Nephron (organoid): ENCODE measurements around the gene HSD17B3.

Experiments
- H3K27ac Mint-ChIP-seq, 3 experiments: 2 replicates each; pipeline ENCODE4 v1.8.0; 2020; ENCODE audit warnings: mixed read lengths in 3 of 3, mild to moderate bottlenecking in 2 of 3, moderate library complexity in 1 of 3
- H3K27me3 Mint-ChIP-seq: 2 replicates; pipeline ENCODE4 v1.8.0; 2021; ENCODE audit warnings: low read depth, mild to moderate bottlenecking, moderate library complexity, mixed read lengths
- H3K36me3 Mint-ChIP-seq: 2 replicates; pipeline ENCODE4 v1.8.0; 2020; ENCODE audit warnings: low read depth, mixed read lengths
- H3K4me1 Mint-ChIP-seq: 2 replicates; pipeline ENCODE4 v1.8.0; 2020; ENCODE audit warnings: mixed read lengths
- H3K4me3 Mint-ChIP-seq, 3 experiments: 2 replicates each; pipeline ENCODE4 v1.8.0; 2020; ENCODE audit warnings: mild to moderate bottlenecking in 3 of 3, mixed read lengths in 3 of 3, moderate library complexity in 2 of 3
- H3K9me3 Mint-ChIP-seq: 2 replicates; pipeline ENCODE4 v1.8.0; 2020; ENCODE audit warnings: mixed read lengths
- CTCF ChIP-seq, 3 experiments: fragments of 200-600 bp; sonication (generic); IDR thresholded peaks; one replicate each; pipeline ENCODE4 v1.5.0; 2021; ENCODE audit warnings: antibody characterized with exemption in 3 of 3; ENCODE audit not compliant: unreplicated experiment in 3 of 3

The HSD17B3 gene

DNA sequence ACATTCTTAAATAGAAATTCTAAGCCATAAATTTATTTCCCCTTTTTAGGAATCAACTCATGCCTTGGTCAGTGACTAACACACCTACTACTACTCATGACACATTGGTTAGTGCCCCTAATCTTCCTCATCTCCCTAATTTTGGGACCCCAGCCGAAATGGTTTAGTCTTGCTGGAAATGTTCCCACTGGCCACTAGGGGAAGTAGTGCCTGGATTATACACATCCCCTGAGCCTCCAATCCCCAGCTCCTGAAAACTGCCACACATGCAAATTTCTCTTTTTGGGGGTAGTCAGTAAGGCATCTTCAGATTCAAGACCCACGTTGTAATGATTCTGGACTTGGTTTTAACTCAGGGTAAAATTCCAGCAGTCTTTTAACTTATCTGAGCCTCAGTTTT lies 79.8 kb downstream of the HSD17B3 start:
- peaks cover 5% of the 10 kb centered on the region for H3K36me3 Mint-ChIP-seq
- peaks cover 16% of the 10 kb centered on the region for H3K27me3 Mint-ChIP-seq
- peak overlapping the region in 1 of 3 experiments; percentile 30 for H3K27ac Mint-ChIP-seq
- peak; percentile 31 to 51 (median 34) for TF ChIP-seq CTCF (IDR thresholded peaks at IDR 0.05; ENCODE audit: unreplicated experiment in 3 of 3)
- H3K4me1 Mint-ChIP-seq = peaks cover 12% of the 10 kb centered on the region
- no peak overlapping the region for H3K4me3 Mint-ChIP-seq
- peaks cover 18% of the 10 kb centered on the region for H3K9me3 Mint-ChIP-seq

GRCh38 chr9:96219900-96220257 lies 82.1 kb downstream of the HSD17B3 start:
- TF ChIP-seq CTCF (IDR thresholded peaks at IDR 0.05; ENCODE audit: unreplicated experiment in 3 of 3) = no peak
- Mint-ChIP-seq H3K4me1 (peaks cover 31% of the 10 kb centered on the region), H3K27me3 (peaks cover 22% of the 10 kb centered on the region), H3K27ac (no peak overlapping the region), H3K36me3 (peaks cover 5% of the 10 kb centered on the region), H3K4me3 (no peak overlapping the region), H3K9me3 (peaks cover 20% of the 10 kb centered on the region)

DNA sequence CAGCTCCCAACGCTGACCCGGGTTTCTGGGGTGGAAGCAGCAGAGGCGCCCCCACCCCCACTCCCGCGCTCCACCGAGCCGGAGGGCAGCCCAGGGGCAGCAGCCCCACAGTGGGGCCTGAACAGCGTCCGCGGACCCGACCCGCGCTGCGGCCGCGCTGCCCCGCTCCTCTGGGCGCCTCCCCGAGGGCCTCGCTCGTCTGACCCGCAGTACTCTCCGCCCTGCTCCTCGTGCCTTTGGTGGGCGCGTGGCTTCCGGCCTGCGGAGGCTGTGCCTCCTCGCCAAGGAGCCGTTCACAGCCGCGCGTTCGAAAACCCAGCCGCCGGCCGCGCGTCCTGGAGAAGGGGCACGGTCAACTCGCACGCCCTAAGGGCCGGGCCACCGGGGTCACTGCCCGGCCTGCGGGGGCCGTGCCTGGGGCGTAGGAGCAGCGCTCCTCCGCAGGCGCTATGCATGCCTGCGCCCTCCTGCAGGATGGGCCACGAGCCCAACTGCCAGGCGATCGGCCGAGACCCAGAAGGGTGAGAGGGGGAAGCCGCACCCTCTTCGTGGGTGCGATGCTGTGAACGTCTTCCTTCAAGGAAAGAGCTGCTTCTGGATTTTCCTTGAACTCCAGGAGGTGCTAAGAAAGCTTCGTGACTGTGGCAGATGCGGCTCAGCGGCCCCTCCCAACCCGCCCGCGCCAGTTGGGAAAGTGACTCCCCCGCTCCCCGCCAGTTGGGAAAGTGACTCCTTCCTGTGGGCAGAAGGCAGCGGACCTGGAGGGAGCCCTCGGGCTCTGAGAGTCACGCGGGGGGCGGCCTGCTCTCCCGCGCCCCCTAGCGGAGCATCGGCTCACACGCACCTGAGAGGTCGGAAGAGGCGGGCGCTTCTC lies 82.7 kb downstream of the HSD17B3 start:
- Mint-ChIP-seq H3K27me3 (peaks cover 23% of the 10 kb centered on the region), H3K27ac (no peak overlapping the region), H3K4me3 (no peak overlapping the region), H3K9me3 (peaks cover 17% of the 10 kb centered on the region), H3K36me3 (peaks cover 5% of the 10 kb centered on the region), H3K4me1 (peaks cover 35% of the 10 kb centered on the region)
- TF ChIP-seq CTCF (IDR thresholded peaks at IDR 0.05; ENCODE audit: unreplicated experiment in 3 of 3) = peak in 2 of 3 experiments; percentile 31 to 35

DNA sequence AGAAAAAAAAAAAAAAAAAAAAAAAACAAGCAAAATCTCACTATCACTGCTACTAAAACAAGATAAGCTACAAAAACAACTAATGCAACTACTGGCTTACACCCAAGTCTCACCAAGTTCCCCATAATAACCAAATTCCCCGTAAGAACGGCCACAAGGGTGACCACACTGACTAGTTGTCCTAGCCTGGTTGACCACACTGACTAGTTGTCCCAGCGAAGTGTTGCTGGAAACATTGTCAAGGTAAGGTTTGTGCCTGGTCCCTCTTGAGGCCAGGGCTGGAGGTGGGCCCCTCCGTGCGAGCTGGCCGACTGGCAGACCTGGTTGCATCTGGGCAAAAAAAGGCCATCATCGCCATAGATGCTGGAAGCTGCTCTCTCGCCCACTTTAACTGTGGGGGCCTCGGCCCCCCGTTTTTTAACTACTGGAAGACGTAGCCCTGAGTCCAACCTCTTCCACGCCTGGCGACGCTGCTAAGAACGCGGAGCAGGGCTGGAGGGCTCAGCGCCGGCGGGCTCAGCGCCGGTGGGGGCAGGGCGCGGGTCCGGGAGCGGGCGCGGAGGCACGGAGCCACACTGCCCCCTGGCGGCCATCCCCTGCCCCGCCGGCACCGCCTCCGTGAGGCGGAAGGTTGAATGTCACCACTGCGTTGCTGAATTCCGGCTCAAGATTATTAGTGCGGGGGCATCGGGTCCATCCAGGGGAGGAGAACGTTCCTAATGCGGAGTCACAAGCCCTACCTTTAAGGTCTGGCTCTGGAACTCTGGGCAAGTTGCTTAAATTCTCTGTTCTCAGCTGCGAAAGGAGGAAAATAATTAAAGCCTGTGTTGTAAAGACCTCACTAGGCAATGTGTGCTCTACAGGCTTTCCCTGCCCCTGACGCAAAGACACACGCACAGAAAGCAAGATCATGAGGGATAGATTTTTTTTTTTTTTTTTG lies 84.0 kb downstream of the HSD17B3 start:
- peak overlapping the region; percentile 74 to 78 (median 74) for H3K4me3 Mint-ChIP-seq
- no peaks in the 10 kb centered on the region for H3K36me3 Mint-ChIP-seq
- peaks cover 23% of the 10 kb centered on the region for H3K27me3 Mint-ChIP-seq
- peaks cover 36% of the 10 kb centered on the region for H3K4me1 Mint-ChIP-seq
- H3K9me3 Mint-ChIP-seq = peaks cover 13% of the 10 kb centered on the region
- H3K27ac Mint-ChIP-seq = peak overlapping the region; percentile 85 to 90 (median 89)
- TF ChIP-seq CTCF (IDR thresholded peaks at IDR 0.05; ENCODE audit: unreplicated experiment in 3 of 3) = peak; percentile 99 to 100 (median 99)

DNA sequence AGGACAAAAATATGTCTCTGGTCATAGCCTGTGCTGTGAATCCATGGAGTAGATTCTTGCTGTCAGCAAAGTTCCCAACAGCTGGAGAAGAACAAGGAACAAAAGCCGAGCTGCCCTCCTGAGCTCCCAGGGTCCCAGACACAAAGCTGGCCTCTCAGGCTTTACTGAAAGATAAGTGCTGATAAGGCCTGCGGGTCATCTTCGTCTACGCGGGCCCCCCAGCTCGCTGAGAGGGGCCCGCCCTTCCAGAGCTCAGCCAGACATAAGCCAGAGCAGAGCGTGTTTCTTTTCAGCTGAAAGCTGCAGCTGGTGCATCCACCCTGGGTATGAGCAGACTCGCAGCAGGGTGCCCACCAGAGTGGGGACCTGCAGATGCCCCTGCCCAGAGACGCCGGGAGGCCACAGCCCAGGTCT lies 84.7 kb downstream of the HSD17B3 start:
- TF ChIP-seq CTCF (IDR thresholded peaks at IDR 0.05; ENCODE audit: unreplicated experiment in 3 of 3) = no peak
- Mint-ChIP-seq H3K4me3 (peak overlapping the region; percentile 74 to 78 (median 74)), H3K27ac (peak overlapping the region; percentile 85 to 90 (median 89)), H3K9me3 (peaks cover 13% of the 10 kb centered on the region), H3K36me3 (no peaks in the 10 kb centered on the region), H3K4me1 (peaks cover 36% of the 10 kb centered on the region), H3K27me3 (peaks cover 24% of the 10 kb centered on the region)
